HepG2 (cell line): ENCODE measurements around the gene B4GALT5. TPM values are rescaled to one million over a fixed set of nuclear protein-coding genes. Genes with fewer than 3 reads are reported as not detected.

Experiments
- ARNT2 ChIP-seq: sonication (generic); formaldehyde crosslinking; IDR thresholded peaks from 2 replicates; pipeline ENCODE4 v1.8.0; 2022; ENCODE audit warnings: mild to moderate bottlenecking, low read depth, missing genetic modification reagents, moderate library complexity
- FOSL2 ChIP-seq: sonication (generic); formaldehyde crosslinking; IDR thresholded peaks from 2 replicates; pipeline ENCODE4 v1.4.0; 2020; ENCODE audit warnings: missing genetic modification reagents
- HNF4A ChIP-seq: sonication (generic); formaldehyde crosslinking; IDR thresholded peaks from 2 replicates; pipeline ENCODE4 v1.4.0; 2020; ENCODE audit warnings: missing genetic modification reagents
- JUND ChIP-seq: sonication (generic); formaldehyde crosslinking; IDR thresholded peaks from 2 replicates; pipeline ENCODE4 v1.8.0; 2022; ENCODE audit warnings: mild to moderate bottlenecking, missing genetic modification reagents
- MBNL3 ChIP-seq: fragments of 250-450 bp; sonication (Bioruptor Pico); conservative IDR thresholded peaks from 2 replicates; pipeline ENCODE4 v1.8.0; 2022; ENCODE audit warnings: mild to moderate bottlenecking, inconsistent platforms
- RBM22 ChIP-seq: fragments of 200-400 bp; formaldehyde crosslinking; optimal IDR thresholded peaks from 2 replicates; pipeline ENCODE3; 2017; ENCODE audit warnings: mild to moderate bottlenecking, low read length, moderate library complexity
- RELA ChIP-seq: sonication (generic); formaldehyde crosslinking; IDR thresholded peaks from 2 replicates; pipeline ENCODE4 v1.4.0; 2020; ENCODE audit warnings: missing genetic modification reagents
- ZBTB20 ChIP-seq: sonication (generic); formaldehyde crosslinking; IDR thresholded peaks from 2 replicates; pipeline ENCODE4 v1.8.1; 2023; ENCODE audit warnings: missing genetic modification reagents, low read depth, mild to moderate bottlenecking, borderline replicate concordance
- ZFP41 ChIP-seq: sonication (generic); formaldehyde crosslinking; IDR thresholded peaks from 2 replicates; pipeline ENCODE4 v1.4.0; 2020; ENCODE audit warnings: mild to moderate bottlenecking, missing genetic modification reagents, borderline replicate concordance
- ZNF577 ChIP-seq: sonication (generic); formaldehyde crosslinking; IDR thresholded peaks from 2 replicates; pipeline ENCODE4 v1.4.0; 2020; ENCODE audit warnings: mild to moderate bottlenecking, low read depth, missing genetic modification reagents, borderline replicate concordance
- ZNF672 ChIP-seq: sonication (generic); formaldehyde crosslinking; IDR thresholded peaks from 2 replicates; pipeline ENCODE4 v1.8.1; 2022; ENCODE audit warnings: missing genetic modification reagents
- polyA plus RNA-seq, 8 experiments: library from polyadenylated mRNA; depleted of rRNA in 3 of 8; stranded (reverse) in 7 of 8; unstranded in 1 of 8; fragments of >200 nt; fragmentation: Illumina TruSeq in 4 of 8; extraction: Trizol in 4 of 8; gene quantifications; 2 replicates each; pipeline versions ENCODE4 v1.2.1 to v1.2.3, GENCODE V29; 2011 to 2016; ENCODE audit warnings: low read depth in 4 of 8, missing spikeins in 1 of 8, mixed read lengths in 1 of 8; ENCODE audit not compliant: insufficient read depth in 1 of 8
- total RNA-seq, 5 experiments: library from RNA; depleted of rRNA; stranded (reverse); fragments of >200 nt; fragmentation: Illumina TruSeq; extraction: Trizol; gene quantifications; 2 replicates each; pipeline ENCODE4 v1.2.3, GENCODE V29; 2016; ENCODE audit warnings: low read depth in 1 of 5
- TF ChIP-seq, protein P1 (sequence below): sonication (generic); formaldehyde crosslinking; IDR thresholded peaks from 2 replicates; pipeline ENCODE4 v1.4.0; 2020; ENCODE audit warnings: missing genetic modification reagents, borderline replicate concordance
- TF ChIP-seq, protein P2 (sequence below): sonication (generic); formaldehyde crosslinking; IDR thresholded peaks from 2 replicates; pipeline ENCODE4 v1.4.0; 2020; ENCODE audit warnings: missing genetic modification reagents
- TF ChIP-seq, protein P3 (sequence below): sonication (generic); formaldehyde crosslinking; IDR thresholded peaks from 2 replicates; pipeline ENCODE4 v1.5.1; 2020; ENCODE audit warnings: mild to moderate bottlenecking, moderate library complexity, missing genetic modification reagents
- TF ChIP-seq, protein P4 (sequence below): sonication (generic); formaldehyde crosslinking; IDR thresholded peaks from 2 replicates; pipeline ENCODE4; 2020; ENCODE audit warnings: missing genetic modification reagents, mild to moderate bottlenecking, borderline replicate concordance

B4GALT5 gene
- total and polyA plus RNA-seq, 2 of the 13 experiments (the other 11 are each of a cell fraction or from before 2014, with no cell fraction given) = 27.3 to 30.9 TPM

DNA sequence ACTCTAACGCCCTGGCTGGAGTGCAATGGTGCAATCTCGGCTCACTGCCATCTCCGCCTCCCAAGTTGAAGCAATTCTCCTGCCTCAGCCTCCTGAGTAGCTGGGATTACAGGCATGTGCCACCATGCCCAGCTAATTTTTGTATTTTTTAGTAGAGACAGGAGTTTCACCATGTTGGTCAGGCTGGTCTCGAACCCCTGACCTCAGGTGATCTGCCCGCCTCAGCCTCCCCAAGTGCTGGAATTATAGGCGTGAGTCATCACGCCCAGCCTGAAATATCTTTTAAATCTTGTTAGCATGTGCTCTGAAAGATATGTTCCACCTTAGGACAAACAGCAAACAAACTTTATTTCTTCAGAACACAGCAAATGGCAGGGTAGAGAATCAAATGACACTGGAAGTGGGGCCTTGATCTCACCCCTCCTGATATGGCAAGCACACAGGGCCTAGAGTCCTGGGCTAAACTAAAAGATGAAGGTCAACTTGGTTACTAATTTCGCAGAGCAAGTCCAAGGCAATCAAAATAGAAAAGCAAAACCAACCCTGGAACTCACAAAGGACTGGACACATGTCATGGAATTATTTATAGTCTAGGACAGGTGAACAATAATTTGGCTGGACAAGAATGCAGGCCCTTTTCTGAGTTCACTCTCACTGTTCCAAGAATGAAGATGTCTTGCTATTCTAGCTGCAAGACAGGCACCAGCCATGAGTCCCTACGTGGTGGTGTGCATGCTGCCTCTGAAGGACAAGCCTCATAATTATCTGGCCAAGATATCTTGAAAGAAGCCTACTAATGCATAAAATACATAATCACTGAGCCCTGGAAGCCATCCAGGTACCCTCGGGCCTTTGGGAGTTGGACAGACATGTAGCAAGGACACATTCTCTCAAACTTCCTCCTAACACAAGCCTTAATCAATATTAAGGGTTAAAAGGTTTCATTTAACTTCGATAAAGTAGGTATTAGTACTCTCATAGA is 35.6 kb downstream of the B4GALT5 start (continued):
- peak; percentile 60 for TF ChIP-seq RBM22
- TF ChIP-seq, protein P1, sequence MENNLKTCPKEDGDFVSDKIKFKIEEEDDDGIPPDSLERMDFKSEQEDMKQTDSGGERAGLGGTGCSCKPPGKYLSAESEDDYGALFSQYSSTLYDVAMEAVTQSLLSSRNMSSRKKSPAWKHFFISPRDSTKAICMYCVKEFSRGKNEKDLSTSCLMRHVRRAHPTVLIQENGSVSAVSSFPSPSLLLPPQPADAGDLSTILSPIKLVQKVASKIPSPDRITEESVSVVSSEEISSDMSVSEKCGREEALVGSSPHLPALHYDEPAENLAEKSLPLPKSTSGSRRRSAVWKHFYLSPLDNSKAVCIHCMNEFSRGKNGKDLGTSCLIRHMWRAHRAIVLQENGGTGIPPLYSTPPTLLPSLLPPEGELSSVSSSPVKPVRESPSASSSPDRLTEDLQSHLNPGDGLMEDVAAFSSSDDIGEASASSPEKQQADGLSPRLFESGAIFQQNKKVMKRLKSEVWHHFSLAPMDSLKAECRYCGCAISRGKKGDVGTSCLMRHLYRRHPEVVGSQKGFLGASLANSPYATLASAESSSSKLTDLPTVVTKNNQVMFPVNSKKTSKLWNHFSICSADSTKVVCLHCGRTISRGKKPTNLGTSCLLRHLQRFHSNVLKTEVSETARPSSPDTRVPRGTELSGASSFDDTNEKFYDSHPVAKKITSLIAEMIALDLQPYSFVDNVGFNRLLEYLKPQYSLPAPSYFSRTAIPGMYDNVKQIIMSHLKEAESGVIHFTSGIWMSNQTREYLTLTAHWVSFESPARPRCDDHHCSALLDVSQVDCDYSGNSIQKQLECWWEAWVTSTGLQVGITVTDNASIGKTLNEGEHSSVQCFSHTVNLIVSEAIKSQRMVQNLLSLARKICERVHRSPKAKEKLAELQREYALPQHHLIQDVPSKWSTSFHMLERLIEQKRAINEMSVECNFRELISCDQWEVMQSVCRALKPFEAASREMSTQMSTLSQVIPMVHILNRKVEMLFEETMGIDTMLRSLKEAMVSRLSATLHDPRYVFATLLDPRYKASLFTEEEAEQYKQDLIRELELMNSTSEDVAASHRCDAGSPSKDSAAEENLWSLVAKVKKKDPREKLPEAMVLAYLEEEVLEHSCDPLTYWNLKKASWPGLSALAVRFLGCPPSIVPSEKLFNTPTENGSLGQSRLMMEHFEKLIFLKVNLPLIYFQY (CRISPR knock-in tag) = no peak
- peak; percentile 54; the same call in 1 of the 2 replicates for TF ChIP-seq ARNT2
- TF ChIP-seq, protein P2, sequence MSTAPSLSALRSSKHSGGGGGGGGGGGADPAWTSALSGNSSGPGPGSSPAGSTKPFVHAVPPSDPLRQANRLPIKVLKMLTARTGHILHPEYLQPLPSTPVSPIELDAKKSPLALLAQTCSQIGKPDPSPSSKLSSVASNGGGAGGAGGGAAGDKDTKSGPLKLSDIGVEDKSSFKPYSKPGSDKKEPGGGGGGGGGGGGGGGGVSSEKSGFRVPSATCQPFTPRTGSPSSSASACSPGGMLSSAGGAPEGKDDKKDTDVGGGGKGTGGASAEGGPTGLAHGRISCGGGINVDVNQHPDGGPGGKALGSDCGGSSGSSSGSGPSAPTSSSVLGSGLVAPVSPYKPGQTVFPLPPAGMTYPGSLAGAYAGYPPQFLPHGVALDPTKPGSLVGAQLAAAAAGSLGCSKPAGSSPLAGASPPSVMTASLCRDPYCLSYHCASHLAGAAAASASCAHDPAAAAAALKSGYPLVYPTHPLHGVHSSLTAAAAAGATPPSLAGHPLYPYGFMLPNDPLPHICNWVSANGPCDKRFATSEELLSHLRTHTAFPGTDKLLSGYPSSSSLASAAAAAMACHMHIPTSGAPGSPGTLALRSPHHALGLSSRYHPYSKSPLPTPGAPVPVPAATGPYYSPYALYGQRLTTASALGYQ (CRISPR knock-in tag) = no peak
- peak; percentile 41 for TF ChIP-seq FOSL2 (CRISPR knock-in tag)
- TF ChIP-seq RELA = no peak
- TF ChIP-seq ZFP41 (CRISPR knock-in tag) = no peak
- TF ChIP-seq JUND = peak; percentile 38; the same call in 1 of the 2 replicates
- peak; percentile 26; the same call in 1 of the 2 replicates for TF ChIP-seq HNF4A
- no peak for TF ChIP-seq ZNF672 (CRISPR knock-in tag)
- TF ChIP-seq, protein P3, sequence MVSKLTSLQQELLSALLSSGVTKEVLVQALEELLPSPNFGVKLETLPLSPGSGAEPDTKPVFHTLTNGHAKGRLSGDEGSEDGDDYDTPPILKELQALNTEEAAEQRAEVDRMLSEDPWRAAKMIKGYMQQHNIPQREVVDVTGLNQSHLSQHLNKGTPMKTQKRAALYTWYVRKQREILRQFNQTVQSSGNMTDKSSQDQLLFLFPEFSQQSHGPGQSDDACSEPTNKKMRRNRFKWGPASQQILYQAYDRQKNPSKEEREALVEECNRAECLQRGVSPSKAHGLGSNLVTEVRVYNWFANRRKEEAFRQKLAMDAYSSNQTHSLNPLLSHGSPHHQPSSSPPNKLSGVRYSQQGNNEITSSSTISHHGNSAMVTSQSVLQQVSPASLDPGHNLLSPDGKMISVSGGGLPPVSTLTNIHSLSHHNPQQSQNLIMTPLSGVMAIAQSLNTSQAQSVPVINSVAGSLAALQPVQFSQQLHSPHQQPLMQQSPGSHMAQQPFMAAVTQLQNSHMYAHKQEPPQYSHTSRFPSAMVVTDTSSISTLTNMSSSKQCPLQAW (CRISPR knock-in tag) = no peak
- no peak for TF ChIP-seq ZNF577 (CRISPR knock-in tag)
- TF ChIP-seq, protein P4, sequence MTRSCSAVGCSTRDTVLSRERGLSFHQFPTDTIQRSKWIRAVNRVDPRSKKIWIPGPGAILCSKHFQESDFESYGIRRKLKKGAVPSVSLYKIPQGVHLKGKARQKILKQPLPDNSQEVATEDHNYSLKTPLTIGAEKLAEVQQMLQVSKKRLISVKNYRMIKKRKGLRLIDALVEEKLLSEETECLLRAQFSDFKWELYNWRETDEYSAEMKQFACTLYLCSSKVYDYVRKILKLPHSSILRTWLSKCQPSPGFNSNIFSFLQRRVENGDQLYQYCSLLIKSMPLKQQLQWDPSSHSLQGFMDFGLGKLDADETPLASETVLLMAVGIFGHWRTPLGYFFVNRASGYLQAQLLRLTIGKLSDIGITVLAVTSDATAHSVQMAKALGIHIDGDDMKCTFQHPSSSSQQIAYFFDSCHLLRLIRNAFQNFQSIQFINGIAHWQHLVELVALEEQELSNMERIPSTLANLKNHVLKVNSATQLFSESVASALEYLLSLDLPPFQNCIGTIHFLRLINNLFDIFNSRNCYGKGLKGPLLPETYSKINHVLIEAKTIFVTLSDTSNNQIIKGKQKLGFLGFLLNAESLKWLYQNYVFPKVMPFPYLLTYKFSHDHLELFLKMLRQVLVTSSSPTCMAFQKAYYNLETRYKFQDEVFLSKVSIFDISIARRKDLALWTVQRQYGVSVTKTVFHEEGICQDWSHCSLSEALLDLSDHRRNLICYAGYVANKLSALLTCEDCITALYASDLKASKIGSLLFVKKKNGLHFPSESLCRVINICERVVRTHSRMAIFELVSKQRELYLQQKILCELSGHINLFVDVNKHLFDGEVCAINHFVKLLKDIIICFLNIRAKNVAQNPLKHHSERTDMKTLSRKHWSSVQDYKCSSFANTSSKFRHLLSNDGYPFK (CRISPR knock-in tag) = 0 out of 2 replicates have a peak, but pooled peaks have one; percentile 40
- no peak for TF ChIP-seq MBNL3 (CRISPR knock-in tag)
- no peak for TF ChIP-seq ZBTB20
